ENCODE measurements around the gene PFKP. TPM values are rescaled to one million over a fixed set of nuclear protein-coding genes. Genes with fewer than 3 reads are reported as not detected.

Gene PFKP
- total RNA-seq, 1 experiment from 2014 or later, result 232 TPM

GRCh38 chr10:3033925-3034324, 33.4 kb upstream of the PFKP start:
- no peak for TF ChIP-seq REST (IDR thresholded peaks at IDR 0.05; ENCODE audit: insufficient read depth in 1 of 2, low read depth in 2 of 2, low read length in 1 of 2)
- TF ChIP-seq TCF7L2 (IDR thresholded peaks at IDR 0.05; ENCODE audit: low read depth, low read length), result no peak
- TF ChIP-seq POLR2AphosphoS5 (IDR thresholded peaks at IDR 0.05; ENCODE audit: low read depth, low read length), result no peak
- no peak for TF ChIP-seq CTCF (IDR thresholded peaks at IDR 0.05)
- no peak for TF ChIP-seq SIN3A (IDR thresholded peaks at IDR 0.05; ENCODE audit: borderline replicate concordance, insufficient read depth, low read depth, low read length)
- intact Hi-C loops (cut with micrococcal nuclease; ENCODE audit: unreplicated experiment), result no loop called here
- H3K27ac ChIP-seq (ENCODE audit: low read length), result no peak overlapping the region
- CTCF ChIA-PET, result no interaction called here
- ATAC-seq, result no peak
- H3K4me1 ChIP-seq (ENCODE audit: control insufficient read depth, insufficient read depth, low read length), result no peaks in the 10 kb centered on the region
- no TSS peak for BruUV-seq (replicated peaks)
- no peaks in the 10 kb centered on the region for H3K27me3 ChIP-seq (ENCODE audit: control insufficient read depth, insufficient read depth, low read length)
- no peaks in the 10 kb centered on the region for H3K36me3 ChIP-seq (ENCODE audit: control insufficient read depth, insufficient read depth, low read length)
- no peaks in the 10 kb centered on the region for H3K9me3 ChIP-seq (ENCODE audit: control insufficient read depth, insufficient read depth, low read depth, low read length)
- no peak for DNase-seq (ENCODE audit: low read depth, low spot score)
- in situ Hi-C loops (cut with HindIII; ENCODE audit: low pct_unique_long_range_greater_than_20kb, low sequenced_read_pairs), result no loop called here
- POLR2A ChIA-PET, result no interaction called here
- no peak overlapping the region for H3K4me3 ChIP-seq (ENCODE audit: low read depth in 2 of 2, low read length in 2 of 2)

GRCh38 chr10:3034616-3035015, 32.7 kb upstream of the PFKP start:
- H3K27me3 ChIP-seq (ENCODE audit: control insufficient read depth, insufficient read depth, low read length), result no peaks in the 10 kb centered on the region
- intact Hi-C loops (cut with micrococcal nuclease; ENCODE audit: unreplicated experiment), result no loop called here
- no peak for ATAC-seq
- BruUV-seq (replicated peaks), result no TSS peak
- no peak for DNase-seq (ENCODE audit: low read depth, low spot score)
- no peaks in the 10 kb centered on the region for H3K36me3 ChIP-seq (ENCODE audit: control insufficient read depth, insufficient read depth, low read length)
- no peaks in the 10 kb centered on the region for H3K9me3 ChIP-seq (ENCODE audit: control insufficient read depth, insufficient read depth, low read depth, low read length)
- POLR2A ChIA-PET, result no interaction called here
- TF ChIP-seq TCF7L2 (IDR thresholded peaks at IDR 0.05; ENCODE audit: low read depth, low read length) (no peak), CTCF (IDR thresholded peaks at IDR 0.05) (no peak), POLR2AphosphoS5 (IDR thresholded peaks at IDR 0.05; ENCODE audit: low read depth, low read length) (no peak), SIN3A (IDR thresholded peaks at IDR 0.05; ENCODE audit: borderline replicate concordance, insufficient read depth, low read depth, low read length) (no peak), REST (IDR thresholded peaks at IDR 0.05; ENCODE audit: insufficient read depth in 1 of 2, low read depth in 2 of 2, low read length in 1 of 2) (no peak)
- CTCF ChIA-PET, result no interaction called here
- in situ Hi-C loops (cut with HindIII; ENCODE audit: low pct_unique_long_range_greater_than_20kb, low sequenced_read_pairs), result no loop called here
- no peak overlapping the region for H3K4me3 ChIP-seq (ENCODE audit: low read depth in 2 of 2, low read length in 2 of 2)
- no peaks in the 10 kb centered on the region for H3K4me1 ChIP-seq (ENCODE audit: control insufficient read depth, insufficient read depth, low read length)
- no peak overlapping the region for H3K27ac ChIP-seq (ENCODE audit: low read length)
